Right lobe of liver (tissue), 4 donors: ENCODE data around the gene SPATS2.

Experiments
- POLR2A ChIP-seq: fragments of 450-650 bp; IDR thresholded peaks from one replicate; pipeline ENCODE4 v1.6.1; 2017; ENCODE audit warnings: antibody characterized with exemption, mild to moderate bottlenecking
- TF ChIP-seq, protein P1 (sequence below), 4 donors: fragments of 200-600 bp in 3 of 4; fragments of 450-650 bp in 1 of 4; IDR thresholded peaks; one replicate each; pipeline versions ENCODE4 v1.5.1 to v1.8.0; 2016 to 2022; ENCODE audit warnings: antibody characterized with exemption in 4 of 4, mild to moderate bottlenecking in 2 of 4
- donor health status: DM: no; HTN: no; CAD: no.
- donor health status: DM: no; HTN: no; CAD: no.
- donor health status: DM: no; HTN: yes; CAD: no.

DNA sequence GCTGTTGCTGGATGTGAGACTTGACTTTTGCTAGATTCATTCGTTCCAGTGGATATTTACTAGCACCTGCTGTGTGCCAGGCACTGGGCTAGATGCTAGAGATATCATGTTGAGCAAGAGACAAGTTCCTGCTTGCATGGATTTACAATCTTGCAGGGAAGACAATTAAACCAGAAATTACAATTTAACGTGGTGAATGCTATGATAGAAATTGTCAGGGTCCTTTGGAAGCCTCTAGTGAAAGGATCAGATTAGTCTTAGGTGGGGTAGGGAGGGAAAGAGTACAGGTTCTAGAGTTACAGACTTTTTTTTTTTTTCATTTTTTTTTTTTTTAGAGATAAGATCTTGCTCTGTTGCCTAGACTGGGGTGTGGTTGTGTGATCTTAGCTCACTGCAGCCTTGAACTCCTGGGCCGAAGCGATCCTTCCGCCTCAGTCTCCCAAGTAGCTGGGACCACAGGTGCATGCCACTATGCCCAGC, 36.7 kb downstream of the SPATS2 start:
- TF ChIP-seq POLR2A, result no peak
- TF ChIP-seq, protein P1, sequence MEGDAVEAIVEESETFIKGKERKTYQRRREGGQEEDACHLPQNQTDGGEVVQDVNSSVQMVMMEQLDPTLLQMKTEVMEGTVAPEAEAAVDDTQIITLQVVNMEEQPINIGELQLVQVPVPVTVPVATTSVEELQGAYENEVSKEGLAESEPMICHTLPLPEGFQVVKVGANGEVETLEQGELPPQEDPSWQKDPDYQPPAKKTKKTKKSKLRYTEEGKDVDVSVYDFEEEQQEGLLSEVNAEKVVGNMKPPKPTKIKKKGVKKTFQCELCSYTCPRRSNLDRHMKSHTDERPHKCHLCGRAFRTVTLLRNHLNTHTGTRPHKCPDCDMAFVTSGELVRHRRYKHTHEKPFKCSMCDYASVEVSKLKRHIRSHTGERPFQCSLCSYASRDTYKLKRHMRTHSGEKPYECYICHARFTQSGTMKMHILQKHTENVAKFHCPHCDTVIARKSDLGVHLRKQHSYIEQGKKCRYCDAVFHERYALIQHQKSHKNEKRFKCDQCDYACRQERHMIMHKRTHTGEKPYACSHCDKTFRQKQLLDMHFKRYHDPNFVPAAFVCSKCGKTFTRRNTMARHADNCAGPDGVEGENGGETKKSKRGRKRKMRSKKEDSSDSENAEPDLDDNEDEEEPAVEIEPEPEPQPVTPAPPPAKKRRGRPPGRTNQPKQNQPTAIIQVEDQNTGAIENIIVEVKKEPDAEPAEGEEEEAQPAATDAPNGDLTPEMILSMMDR (IDR thresholded peaks at IDR 0.05), result no peak
